ENCODE measurements around the gene NEU3. TPM values are rescaled to one million over a fixed set of nuclear protein-coding genes. Genes with fewer than 3 reads are reported as not detected.

The NEU3 gene
- total RNA-seq, 4 donors from 2014 or later, result 11.0 to 20.6 (median 18.3) TPM

DNA sequence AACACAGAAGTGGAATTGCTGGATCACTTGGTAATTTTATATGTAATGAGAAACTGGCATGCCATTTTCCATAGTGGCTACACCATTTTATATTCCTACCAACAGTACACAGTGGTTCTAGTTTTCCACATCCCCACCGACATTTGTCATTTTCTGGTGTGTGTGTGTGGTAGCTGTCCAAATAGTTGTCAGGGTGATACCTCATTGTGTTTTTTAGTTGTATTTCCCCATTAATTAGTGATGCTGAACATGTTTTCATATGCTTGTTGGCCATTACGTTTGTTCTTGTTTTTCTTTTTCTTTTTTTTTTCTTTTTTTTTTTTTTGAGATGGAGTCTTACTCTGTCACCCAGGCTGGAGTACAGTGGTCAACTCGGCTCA, 12.2 kb downstream of the NEU3 start:
- Histone ChIP-seq H3K27ac (no peak overlapping the region), H3K4me1 (no peaks in the 10 kb centered on the region), H3K36me3 (peaks cover 0 to 10% of the 10 kb centered on the region in 2 donors), H3K9me3 (no peaks in the 10 kb centered on the region), H3K27me3 (no peaks in the 10 kb centered on the region), H3K4me3 (no peak overlapping the region)
- TF ChIP-seq, protein P1, sequence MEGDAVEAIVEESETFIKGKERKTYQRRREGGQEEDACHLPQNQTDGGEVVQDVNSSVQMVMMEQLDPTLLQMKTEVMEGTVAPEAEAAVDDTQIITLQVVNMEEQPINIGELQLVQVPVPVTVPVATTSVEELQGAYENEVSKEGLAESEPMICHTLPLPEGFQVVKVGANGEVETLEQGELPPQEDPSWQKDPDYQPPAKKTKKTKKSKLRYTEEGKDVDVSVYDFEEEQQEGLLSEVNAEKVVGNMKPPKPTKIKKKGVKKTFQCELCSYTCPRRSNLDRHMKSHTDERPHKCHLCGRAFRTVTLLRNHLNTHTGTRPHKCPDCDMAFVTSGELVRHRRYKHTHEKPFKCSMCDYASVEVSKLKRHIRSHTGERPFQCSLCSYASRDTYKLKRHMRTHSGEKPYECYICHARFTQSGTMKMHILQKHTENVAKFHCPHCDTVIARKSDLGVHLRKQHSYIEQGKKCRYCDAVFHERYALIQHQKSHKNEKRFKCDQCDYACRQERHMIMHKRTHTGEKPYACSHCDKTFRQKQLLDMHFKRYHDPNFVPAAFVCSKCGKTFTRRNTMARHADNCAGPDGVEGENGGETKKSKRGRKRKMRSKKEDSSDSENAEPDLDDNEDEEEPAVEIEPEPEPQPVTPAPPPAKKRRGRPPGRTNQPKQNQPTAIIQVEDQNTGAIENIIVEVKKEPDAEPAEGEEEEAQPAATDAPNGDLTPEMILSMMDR (IDR thresholded peaks at IDR 0.05 in 4 of 5, conservative IDR thresholded peaks at IDR 0.05 in 1 of 5), result no peak
- no peak for TF ChIP-seq POLR2A (IDR thresholded peaks at IDR 0.05)
- ATAC-seq (no peak), DNase-seq (no peak)
- in situ Hi-C loops (cut with MboI; ENCODE audit: low sequenced_read_pairs in 4 of 4) (no loop called here), intact Hi-C loops (cut with DNase I; ENCODE audit: low total_unique reads) (no loop called here)

DNA sequence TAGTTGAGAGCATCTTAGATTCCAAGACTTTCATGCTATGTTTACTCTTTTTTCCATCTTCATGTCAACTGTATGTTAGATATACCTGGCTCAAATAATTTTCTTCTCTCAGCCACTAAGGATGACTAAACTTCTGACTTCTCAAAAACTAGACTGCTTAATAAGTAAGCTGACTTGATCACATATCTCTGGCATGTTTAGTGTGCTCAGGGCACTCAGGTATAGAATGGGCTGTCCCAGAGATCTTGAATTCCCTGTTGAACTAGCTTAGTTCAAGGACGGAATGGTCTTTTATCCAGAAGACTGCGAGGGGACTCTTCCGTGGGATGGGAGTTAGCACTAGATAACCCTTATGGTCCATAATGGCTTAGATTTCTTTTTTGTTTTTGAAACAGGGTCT, 13.0 kb downstream of the NEU3 start:
- no peaks in the 10 kb centered on the region for H3K27me3 ChIP-seq
- DNase-seq (no peak), ATAC-seq (no peak)
- TF ChIP-seq POLR2A (IDR thresholded peaks at IDR 0.05), result no peak
- TF ChIP-seq, protein P1 (IDR thresholded peaks at IDR 0.05 in 4 of 5, conservative IDR thresholded peaks at IDR 0.05 in 1 of 5), result no peak
- no peak overlapping the region for H3K27ac ChIP-seq
- H3K4me3 ChIP-seq, result no peak overlapping the region
- no peaks in the 10 kb centered on the region for H3K4me1 ChIP-seq
- H3K9me3 ChIP-seq, result no peaks in the 10 kb centered on the region
- in situ Hi-C loops (cut with MboI; ENCODE audit: low sequenced_read_pairs in 4 of 4) (no loop called here), intact Hi-C loops (cut with DNase I; ENCODE audit: low total_unique reads) (no loop called here)
- peaks cover 2 to 18% of the 10 kb centered on the region in 2 donors for H3K36me3 ChIP-seq

DNA sequence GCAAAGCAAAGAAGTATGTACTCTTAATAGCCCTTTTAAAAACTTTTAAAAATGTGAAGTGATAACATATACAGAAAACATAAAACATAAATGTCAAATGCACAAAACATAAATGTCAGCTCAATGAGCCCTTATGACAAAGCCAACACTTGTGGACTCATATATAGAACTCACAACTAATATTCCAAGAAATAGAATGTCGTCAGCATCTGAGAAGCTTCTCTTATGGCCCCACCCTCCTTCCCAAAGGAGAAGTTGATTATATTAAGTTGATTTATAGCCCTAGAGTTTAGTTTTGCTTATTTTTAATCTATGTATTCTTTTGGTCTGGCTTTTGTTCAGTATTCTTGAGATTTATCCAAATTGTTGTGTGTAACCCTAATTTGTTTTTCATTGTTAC, 13.8 kb downstream of the NEU3 start:
- no peaks in the 10 kb centered on the region for H3K9me3 ChIP-seq
- intact Hi-C loops (cut with DNase I; ENCODE audit: low total_unique reads), result no loop called here
- DNase-seq (no peak), ATAC-seq (no peak)
- H3K27me3 ChIP-seq, result no peaks in the 10 kb centered on the region
- in situ Hi-C loops (cut with MboI; ENCODE audit: low sequenced_read_pairs in 4 of 4), result no loop called here
- peaks cover 3 to 26% of the 10 kb centered on the region in 2 donors for H3K36me3 ChIP-seq
- no peak overlapping the region for H3K27ac ChIP-seq
- no peak overlapping the region for H3K4me3 ChIP-seq
- no peaks in the 10 kb centered on the region for H3K4me1 ChIP-seq
- TF ChIP-seq, protein P1 (IDR thresholded peaks at IDR 0.05 in 4 of 5, conservative IDR thresholded peaks at IDR 0.05 in 1 of 5), result no peak

DNA sequence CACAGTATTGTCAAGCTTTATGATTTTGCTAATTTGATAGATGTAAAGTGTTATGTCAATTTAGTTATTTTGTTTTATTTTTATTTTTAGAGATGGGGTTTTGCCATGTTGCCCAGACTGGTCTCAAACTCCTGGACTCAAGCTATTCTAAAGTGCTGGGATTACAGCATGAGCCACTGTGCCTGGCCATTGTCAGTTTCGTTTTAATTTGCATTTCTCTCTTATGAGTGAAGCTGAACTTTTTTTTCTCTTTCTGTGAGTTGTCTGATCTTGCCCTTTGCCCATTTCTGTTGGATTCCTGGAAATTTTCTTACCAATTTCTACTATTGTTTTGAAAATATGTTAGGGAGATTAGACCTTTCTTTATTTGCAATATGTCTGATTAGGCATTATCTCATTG, 15.5 kb downstream of the NEU3 start:
- Histone ChIP-seq H3K9me3 (no peaks in the 10 kb centered on the region), H3K36me3 (peaks cover 3 to 34% of the 10 kb centered on the region in 2 donors), H3K27ac (no peak overlapping the region), H3K27me3 (no peaks in the 10 kb centered on the region), H3K4me3 (no peak overlapping the region), H3K4me1 (no peaks in the 10 kb centered on the region)
- intact Hi-C loops (cut with DNase I; ENCODE audit: low total_unique reads), result no loop called here
- no peak for ATAC-seq
- no peak for DNase-seq
- in situ Hi-C loops (cut with MboI; ENCODE audit: low sequenced_read_pairs in 4 of 4), result no loop called here
- TF ChIP-seq, protein P1 (IDR thresholded peaks at IDR 0.05 in 4 of 5, conservative IDR thresholded peaks at IDR 0.05 in 1 of 5), result no peak
- no peak for TF ChIP-seq POLR2A (IDR thresholded peaks at IDR 0.05)

DNA sequence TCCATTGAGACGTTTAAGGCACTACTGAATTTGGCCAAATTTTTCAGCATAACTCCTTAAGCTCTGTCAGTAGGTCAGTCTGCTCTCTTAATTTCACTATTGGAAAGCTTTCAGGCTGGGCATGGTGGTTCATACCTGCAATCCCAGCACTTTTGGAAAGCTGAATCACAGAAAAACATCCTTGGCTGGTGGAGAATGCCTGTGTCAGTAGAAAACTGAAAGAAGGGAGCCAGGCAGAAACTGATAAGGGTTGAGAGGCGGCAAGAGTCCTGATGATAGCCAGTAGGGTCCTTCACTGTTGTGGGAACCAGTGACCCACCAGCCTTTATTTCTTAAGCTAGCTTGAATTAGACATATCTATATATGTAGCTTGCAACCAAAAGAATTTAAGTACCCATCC, 22.6 kb downstream of the NEU3 start:
- peaks cover 3 to 27% of the 10 kb centered on the region in 2 donors for H3K36me3 ChIP-seq
- intact Hi-C loops (cut with DNase I; ENCODE audit: low total_unique reads) (no loop called here), in situ Hi-C loops (cut with MboI; ENCODE audit: low sequenced_read_pairs in 4 of 4) (no loop called here)
- no peaks in the 10 kb centered on the region for H3K27me3 ChIP-seq
- DNase-seq (no peak), ATAC-seq (no peak)
- H3K4me3 ChIP-seq, result no peak overlapping the region
- peaks cover 57 to 62% of the 10 kb centered on the region in 2 donors for H3K4me1 ChIP-seq
- TF ChIP-seq POLR2A (IDR thresholded peaks at IDR 0.05), result no peak
- TF ChIP-seq, protein P1 (IDR thresholded peaks at IDR 0.05 in 4 of 5, conservative IDR thresholded peaks at IDR 0.05 in 1 of 5), result no peak
- H3K9me3 ChIP-seq, result no peaks in the 10 kb centered on the region
- peak overlapping the region; percentile 89 to 97 (median 92) for H3K27ac ChIP-seq
